BE2C (cell line): ENCODE measurements around the gene PIGQ.
A peak's percentile ranks its signal among the peaks of the same experiment; 100 is the strongest.

Source experiments
- DNase-seq: peaks from one replicate; pipeline ENCODE4 v3.0.0-alpha.2; 2020
- H3K27me3 ChIP-seq: fragments of 250-450 bp; sonication (Bioruptor Pico); 2 replicates; pipeline ENCODE4 v1.5.1; 2020; ENCODE audit warnings: mild to moderate bottlenecking
- H3K36me3 ChIP-seq: fragments of 250-450 bp; sonication (Bioruptor Pico); 2 replicates; pipeline ENCODE4 v1.5.1; 2020; ENCODE audit warnings: mild to moderate bottlenecking
- H3K4me1 ChIP-seq: fragments of 250-450 bp; sonication (Bioruptor Pico); 2 replicates; pipeline ENCODE4 v1.5.1; 2020
- H3K4me3 ChIP-seq: 2 replicates; pipeline ENCODE4 v1.5.1; 2011; ENCODE audit warnings: low read depth, low read length
- H3K9me3 ChIP-seq: fragments of 250-450 bp; sonication (Bioruptor Pico); 2 replicates; pipeline ENCODE4 v1.5.1; 2020
- CTCF ChIP-seq: IDR thresholded peaks from 2 replicates; pipeline ENCODE4 v1.5.1; 2012; ENCODE audit warnings: mild to moderate bottlenecking, low read depth, low read length

PIGQ gene

GRCh38 chr16:627454-628239 lies 57.9 kb downstream of the PIGQ start:
- Histone ChIP-seq H3K4me1 (peaks cover 36% of the 10 kb centered on the region), H3K9me3 (no peaks in the 10 kb centered on the region), H3K36me3 (no peaks in the 10 kb centered on the region; the same call in 1 of the 2 replicates), H3K4me3 (no peak overlapping the region), H3K27me3 (no peaks in the 10 kb centered on the region)
- DNase-seq: peak; percentile 36
- no peak for TF ChIP-seq CTCF

GRCh38 chr16:628321-629061 lies 58.7 kb downstream of the PIGQ start:
- Histone ChIP-seq H3K4me1 (peaks cover 36% of the 10 kb centered on the region), H3K27me3 (no peaks in the 10 kb centered on the region), H3K4me3 (no peak overlapping the region), H3K9me3 (no peaks in the 10 kb centered on the region), H3K36me3 (no peaks in the 10 kb centered on the region; the same call in 1 of the 2 replicates)
- TF ChIP-seq CTCF: no peak
- peak; percentile 21 for DNase-seq

GRCh38 chr16:629185-629832 lies 59.5 kb downstream of the PIGQ start:
- H3K27me3 ChIP-seq: no peaks in the 10 kb centered on the region
- H3K4me1 ChIP-seq: peaks cover 30% of the 10 kb centered on the region
- no peaks in the 10 kb centered on the region for H3K9me3 ChIP-seq
- TF ChIP-seq CTCF: no peak
- DNase-seq: peak; percentile 84
- H3K36me3 ChIP-seq: peaks cover 6% of the 10 kb centered on the region
- no peak overlapping the region for H3K4me3 ChIP-seq

GRCh38 chr16:629833-630248 lies 60.1 kb downstream of the PIGQ start:
- Histone ChIP-seq H3K27me3 (no peaks in the 10 kb centered on the region), H3K4me1 (peaks cover 25% of the 10 kb centered on the region), H3K36me3 (peaks cover 10% of the 10 kb centered on the region), H3K9me3 (no peaks in the 10 kb centered on the region), H3K4me3 (no peak overlapping the region)
- no peak for DNase-seq
- no peak for TF ChIP-seq CTCF

- TF ChIP-seq CTCF: no peak
- no peaks in the 10 kb centered on the region for H3K27me3 ChIP-seq
- peaks cover 10% of the 10 kb centered on the region for H3K36me3 ChIP-seq
- no peak overlapping the region for H3K4me3 ChIP-seq
- no peaks in the 10 kb centered on the region for H3K9me3 ChIP-seq
- peaks cover 21% of the 10 kb centered on the region for H3K4me1 ChIP-seq
- peak; percentile 18 for DNase-seq
These were observed 60.6 kb downstream of the PIGQ start for GRCh38 chr16:630249-630814.
